Fibroblast of skin of right quadriceps (primary cell): ENCODE measurements around the gene ZC3H12D.
"Not testable (repeated sequence)": the region's sequence is repeated elsewhere in the genome, so short reads cannot be mapped to it uniquely, and the experiment has no call there.

ENCODE experiments used
- DNase-seq: peaks from one replicate; pipeline ENCODE4 v3.0.0-alpha.2; 2013

ZC3H12D gene

DNA sequence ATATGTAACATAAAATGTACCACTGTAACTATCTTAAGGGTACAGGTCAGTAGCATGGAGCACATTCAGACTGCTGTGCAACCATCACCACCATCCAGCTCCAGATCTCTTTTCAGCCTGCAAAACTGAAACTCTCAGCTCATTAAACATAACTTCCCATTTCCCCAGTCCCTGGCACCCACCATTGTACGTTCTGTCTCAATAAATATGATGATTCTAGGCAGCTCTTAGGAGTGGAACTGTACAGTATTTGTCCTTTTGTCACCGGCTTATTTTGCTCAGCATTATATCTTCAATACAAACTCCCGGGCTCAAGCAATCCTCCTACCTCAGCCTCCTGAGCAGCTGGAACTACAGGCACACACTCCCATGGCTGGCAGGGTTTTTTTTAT is 1.5 kb downstream of the ZC3H12D start:
- no peak for DNase-seq

DNA sequence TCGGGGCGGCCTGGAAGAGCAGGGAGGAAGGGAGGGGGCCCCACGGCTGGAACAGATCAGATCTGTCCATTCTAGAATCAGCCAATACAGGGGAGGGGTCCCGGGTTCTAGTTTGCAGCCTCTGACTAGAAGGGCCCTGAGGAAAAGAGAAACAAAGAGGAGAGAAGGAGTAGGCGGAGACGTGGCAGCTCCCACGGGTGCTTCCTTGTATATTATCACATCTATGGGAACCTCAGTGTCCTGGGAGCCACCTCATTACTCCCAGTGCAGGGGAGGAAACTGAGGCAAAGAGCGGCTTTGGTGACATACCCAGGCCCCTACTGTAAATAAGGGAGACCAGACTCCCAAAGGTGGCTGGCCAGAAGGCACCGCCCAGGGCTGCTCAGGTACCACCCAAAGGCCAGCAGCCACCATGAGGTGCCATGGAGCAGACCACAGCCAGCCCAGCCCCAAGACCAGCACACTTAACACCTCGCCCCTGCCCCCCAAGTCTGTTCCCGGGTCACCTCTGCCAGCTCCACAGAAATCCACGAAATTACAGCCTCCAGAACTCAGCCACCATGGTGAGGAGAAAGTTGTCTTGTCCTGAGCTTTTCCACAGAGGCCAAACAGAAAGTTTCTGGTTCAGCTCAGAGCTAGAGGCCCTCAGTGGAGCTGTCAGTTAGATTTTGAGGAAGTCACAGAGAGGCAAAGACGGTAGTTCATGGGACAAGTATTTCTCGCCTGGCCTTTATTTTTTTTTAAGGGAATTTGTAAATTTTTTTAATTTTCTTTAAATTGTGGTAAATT is 2.1 kb downstream of the ZC3H12D start:
- no peak for DNase-seq

DNA sequence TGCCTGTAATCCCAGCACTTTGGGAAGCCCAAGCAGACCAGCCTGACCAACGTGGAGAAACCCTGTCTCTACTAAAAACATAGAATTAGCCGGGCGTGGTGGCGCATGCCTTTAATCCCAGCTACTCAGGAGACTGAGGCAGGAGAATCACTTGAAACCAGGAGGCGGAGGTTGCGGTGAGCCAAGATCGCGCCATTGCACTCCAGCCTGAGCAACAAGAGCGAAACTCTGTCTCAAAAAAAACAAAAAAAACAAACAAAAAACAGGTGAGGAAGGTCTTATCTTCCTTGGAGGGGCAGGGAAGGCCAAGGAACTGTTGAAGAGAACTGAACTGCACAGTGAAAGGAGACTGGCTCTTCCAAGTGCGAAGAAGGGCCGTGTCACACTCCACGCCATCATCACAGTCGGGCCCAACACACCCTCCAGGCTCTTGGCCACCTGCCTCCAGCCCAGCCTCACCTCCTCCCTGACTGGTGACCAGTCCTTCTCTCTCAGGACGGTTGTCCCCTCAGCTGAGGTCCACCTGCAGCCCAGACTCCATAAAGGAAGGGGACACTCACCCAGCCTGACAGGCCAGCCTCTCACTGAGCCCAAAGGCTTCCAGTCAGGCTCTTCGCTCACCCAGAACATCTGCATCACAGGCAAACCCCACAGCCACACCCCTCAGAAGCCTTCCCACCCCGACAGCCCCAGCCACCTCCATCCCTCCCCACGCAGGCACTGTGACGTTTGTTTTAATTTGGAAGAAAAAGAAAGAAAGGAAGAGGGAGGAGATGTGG is 4.1 kb downstream of the ZC3H12D start:
- no peak for DNase-seq

DNA sequence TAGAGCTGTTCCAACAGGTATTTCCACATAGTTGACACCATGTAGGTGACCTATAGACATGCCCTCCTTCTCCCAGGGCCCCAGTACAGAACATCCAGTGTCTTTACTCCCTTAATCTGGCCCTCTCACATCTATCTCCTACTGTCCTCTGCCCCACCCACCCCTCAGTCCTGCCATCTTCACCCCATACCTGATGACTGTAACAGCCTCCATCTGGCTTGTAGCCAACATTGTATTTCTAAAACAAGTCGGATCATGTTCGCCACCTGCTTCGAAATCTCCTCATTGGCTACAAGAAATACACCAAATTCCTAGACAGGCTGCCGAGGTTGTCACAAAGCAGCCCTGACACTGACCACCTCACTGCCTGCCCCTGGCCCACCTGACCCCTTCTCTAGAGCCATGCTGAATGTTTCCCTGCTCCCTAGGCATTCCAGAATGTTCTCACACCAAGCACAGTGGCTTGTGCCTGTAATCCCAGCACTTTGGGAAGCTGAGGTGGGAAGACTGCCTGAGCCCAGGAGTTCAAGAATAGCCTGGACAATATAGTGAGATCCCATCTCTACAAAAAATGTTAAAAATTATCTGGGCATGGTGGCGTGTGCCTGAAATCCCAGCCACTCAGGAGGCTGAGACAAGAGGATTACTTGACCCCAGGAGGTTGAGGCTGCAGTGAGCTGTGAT is 6.0 kb downstream of the ZC3H12D start:
- DNase-seq, result no peak

DNA sequence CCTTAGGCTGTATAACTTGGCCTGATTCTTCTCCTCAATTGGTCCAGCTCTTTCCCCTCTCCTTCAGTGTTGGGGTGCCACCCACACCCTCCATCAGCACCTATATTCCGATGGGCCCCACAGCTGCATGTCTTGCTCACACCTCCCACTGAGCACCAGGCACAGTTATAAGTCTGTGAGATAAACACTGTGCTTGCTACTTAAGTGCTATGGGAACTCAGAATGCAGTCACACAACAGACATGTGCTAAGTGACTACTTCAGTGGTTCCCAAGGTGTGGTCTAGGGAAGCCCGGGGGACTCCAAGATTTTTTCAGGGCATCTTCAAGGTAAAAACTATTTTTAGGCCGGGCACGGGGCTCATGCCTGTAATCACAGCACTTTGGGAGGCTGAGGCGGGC is 7.3 kb downstream of the ZC3H12D start:
- DNase-seq, result no peak

DNA sequence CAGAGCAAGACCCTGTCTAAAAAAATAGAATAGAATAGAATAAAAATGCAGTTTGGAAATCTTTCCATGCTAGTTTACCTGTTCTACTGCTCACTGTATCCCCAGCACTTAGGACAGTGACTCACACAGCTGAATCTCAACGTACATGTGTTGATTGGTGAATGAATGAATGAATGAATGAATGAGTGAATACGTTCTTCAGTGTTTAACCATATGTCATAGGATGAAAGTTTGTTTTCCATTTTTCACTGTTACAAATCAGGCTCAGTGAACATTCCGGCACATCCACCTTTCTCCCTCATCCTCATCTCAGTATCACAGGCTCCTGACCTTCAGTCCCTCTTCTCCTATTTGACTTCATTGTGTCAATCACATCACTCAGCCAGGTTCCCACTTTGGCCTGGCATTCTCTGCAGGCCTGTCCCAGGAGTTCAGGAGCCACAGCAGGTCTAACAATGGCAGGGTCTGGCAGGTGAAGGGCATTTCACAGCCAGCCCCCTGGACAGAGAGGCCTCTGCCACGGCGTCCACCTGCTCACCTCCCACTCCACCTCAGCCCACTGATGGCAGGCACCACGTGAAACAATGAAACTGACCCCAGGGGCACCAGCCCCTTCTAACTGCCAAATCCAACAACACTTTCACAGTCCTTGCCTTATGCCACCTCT is 7.9 kb downstream of the ZC3H12D start:
- no peak for DNase-seq

DNA sequence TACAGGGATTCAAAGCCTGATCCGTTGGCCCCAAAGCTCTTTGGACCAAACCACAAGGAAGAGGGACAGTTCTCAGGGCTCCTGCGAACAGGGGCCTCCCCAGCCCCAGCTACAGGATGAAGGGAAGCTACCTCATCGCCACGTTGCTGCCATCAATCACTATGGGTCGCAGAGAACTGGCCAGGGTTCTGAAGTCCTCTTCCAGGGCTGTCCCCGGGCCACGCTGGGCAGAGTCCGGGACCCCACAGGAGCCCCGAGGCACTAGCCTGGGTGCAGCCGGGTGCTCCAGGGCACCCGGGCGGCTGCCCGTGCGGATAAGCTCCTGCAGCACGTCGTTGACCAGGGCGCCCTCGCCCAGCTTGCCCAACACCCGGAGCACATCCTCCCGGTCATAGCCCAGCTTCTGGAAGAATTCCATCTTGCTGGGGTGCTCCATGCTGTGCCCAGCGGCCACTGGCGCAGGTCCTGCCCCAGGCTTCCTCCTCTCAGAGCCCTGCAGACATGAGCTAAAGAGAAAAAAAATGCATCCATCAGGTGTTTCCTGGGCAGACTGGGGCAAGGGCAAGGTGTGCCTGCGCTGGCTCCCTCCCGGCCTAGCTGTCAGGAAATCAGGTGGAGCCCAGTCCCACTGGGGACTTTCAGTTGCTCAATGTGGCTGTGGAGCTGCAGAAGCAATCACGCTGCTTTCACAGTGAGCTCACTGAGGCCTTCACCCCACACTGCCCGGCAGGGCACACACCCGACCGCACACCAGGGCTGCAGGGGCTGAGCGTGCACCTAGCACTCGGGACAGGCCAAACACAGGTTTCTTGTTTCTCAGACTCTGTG is 10.5 kb downstream of the ZC3H12D start:
- DNase-seq, result no peak

DNA sequence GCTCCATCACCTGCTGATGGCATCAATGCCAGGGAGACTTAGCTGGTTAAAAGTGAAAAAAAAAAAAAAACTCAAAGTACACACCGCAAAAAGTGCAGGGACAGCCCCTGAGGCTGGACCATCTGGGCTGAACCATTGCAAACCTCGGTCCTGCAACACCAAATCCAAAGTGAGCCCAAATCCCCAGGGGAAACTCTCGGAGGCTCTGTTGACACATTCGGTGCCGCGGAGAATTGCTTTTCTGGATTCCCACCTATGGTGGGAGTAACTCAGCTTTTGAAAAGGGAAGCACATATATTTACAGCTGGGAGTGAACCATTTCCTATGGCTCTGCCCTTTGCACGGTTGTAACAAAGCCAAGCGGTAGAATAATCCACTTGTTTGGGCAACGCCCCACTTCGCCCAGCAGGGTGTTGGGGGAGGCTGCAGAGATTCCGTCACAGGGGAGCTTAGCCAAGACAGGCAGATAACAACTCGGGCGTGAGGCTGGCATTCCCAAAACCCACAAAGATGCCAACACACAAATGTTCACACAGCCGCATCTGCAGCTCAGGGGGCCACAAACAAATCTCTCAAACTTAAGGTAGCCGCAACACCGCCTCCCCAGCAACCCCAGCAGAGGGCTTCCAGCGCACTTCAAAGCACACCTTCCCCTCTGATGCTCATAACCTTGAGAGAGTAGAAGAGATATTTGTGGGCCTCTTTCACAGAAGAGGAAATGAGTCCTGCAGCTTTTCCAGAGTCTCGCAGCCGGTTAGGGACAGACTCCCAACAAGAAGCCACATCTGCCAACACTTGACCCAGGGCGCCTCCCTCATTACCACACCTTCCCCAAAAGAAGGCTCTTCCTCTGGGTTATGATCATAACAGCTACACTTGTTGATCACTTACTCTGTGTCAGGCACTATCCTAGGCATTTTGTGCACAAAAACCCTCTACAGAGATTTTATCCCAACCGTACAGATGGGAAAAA is 11.4 kb downstream of the ZC3H12D start:
- DNase-seq, result no peak

DNA sequence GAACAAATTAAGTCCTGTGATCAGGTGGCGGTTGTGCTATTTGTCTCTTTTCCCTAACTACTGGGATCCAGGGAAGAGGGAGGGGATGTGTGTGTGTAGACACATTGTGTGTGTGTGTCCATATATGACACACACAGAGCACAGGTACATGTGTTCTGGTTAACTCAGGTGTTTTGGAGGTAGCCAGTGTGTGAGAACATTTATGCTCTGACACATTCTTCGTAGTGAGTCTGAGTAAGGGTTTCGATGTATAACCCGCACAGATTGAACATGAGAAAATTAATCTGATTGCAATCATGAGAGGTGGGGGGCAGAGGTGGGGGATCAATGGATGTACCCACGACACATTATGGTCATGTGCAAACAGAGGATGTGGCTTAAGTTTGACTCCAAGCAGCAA is 12.6 kb downstream of the ZC3H12D start:
- no peak for DNase-seq

DNA sequence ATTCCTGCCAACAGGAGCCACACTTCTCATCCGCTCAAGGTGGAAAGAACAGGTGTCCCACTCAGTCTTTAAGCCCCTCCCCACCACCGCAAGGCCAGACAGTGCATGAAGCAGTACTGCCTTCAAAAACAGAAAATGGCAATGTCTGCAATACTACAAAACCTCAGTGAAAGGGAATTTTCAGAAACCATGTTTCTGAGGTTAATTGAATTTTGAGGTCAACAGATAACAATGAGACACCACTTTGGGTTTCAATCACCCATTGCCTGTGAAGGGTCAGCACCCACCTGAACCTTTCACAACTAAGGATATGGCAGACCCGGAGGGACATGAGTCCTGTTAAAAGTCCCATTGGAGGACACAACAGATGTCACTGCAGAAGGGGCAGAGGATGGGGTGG is 13.0 kb downstream of the ZC3H12D start:
- no peak for DNase-seq

DNA sequence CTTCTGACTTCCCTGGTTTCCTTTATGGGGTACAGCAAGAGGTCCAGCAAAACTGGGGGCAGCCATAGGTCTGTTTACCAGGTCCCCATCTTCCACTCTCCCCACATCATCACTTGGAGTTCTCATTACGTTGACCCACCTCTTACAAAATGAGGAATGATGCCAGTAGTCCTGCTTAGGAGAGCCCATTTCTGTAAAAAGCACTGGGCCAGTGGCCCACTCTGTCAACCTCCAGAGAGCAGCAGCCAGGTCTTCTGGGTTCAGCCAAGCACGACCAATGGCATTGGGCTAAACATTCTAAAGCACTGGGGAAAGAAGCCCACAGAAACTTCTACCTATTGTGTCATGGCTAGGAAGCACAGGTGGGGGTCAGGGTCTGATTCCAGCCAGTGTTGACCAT is 13.9 kb downstream of the ZC3H12D start:
- no peak for DNase-seq

DNA sequence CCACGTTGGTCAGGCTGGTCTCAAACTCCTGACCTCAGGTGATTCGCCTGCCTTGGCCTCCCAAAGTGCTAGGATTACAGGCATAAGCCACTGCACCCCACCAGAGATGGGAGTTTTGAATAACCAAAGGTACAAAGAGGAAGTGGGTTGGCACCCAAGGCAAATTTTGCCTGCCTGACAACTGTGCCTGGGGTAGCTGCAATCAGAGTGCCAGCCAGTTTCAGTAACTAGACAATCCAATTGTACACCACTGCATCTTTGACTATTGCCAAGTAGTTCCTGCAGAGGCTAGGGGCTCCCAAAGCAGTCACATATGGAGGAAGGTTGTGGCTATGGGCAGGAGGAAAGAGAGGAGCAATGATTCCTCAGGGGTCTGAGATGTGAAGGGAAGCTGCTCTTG is 16.6 kb downstream of the ZC3H12D start:
- DNase-seq, result no peak

DNA sequence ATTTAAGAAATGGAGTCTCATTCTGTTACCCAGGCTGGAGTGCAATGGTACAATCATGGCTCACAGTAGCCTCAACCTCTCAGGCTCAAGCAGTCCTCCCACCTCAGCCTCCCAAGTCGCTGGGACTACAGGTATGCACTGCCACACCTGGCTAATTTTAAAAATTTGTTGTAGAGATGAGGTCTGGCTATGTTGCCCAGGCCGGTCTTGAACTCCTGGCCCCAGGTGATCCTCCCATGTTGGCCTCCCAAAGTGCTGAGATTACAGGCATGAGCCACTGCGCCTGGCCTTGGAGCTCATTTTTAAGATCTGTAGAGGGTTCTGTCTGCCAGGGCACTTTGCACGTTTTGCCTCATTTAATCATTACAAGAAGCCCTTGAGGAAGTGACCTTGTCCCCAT is 17.5 kb downstream of the ZC3H12D start:
- DNase-seq, result no peak

DNA sequence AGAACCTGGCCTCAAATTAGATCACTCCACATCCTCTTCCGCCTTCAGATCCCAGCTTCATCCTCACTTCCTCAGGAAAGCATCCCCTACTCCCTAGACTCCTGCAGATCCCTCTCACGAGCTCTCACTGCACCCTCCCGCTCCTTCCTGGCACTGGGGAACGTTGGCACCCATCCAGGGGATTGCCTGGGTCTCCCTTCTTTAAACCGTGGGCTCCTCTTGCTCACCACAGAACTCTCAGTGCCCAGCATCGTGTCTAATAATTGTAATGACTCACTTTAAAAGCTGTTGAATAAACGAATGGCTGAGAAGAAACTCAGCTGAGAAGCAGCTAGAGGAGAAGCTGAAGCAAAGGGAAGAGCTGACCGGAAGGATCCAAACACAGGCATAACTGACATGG is 20.4 kb downstream of the ZC3H12D start:
- DNase-seq, result no peak

DNA sequence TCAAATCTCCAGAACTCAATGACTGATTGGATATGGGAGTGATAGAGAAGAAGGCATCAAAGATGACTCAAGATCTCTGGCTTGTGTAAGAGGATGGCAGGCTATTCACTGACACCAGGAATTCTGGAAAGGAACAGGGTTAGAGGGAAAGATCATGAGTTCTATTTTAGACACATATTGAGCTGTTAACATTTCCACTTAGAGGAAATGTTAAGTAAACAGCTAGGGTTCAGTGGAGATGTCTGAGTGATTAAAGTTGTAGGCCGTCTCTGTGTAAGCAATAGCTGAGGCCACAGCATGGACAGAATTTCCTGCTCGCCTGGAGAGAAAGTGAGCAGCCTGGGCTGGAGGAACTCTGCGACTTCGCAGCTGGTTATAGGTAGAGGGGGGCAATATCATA is 21.0 kb downstream of the ZC3H12D start:
- no peak for DNase-seq

DNA sequence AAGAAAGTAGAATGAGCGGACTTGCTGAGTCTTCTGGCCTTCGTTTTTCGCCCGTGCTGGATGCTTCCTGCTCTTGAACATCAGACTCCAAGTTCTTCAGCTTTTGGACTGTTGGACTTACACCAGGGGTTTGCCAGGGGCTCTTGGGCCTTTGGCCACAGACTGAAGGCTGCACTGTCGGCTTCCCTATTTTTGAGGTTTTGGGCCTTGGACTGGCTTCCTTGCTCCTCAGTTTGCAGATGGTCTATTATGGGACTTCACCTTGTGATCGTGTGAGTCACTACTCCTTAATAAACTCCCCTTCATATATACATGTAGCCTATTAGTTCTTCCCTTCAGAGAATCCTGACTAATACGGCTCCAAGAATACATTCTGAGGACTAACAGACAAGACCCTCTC is 22.1 kb downstream of the ZC3H12D start:
- DNase-seq, result not testable (repeated sequence)

DNA sequence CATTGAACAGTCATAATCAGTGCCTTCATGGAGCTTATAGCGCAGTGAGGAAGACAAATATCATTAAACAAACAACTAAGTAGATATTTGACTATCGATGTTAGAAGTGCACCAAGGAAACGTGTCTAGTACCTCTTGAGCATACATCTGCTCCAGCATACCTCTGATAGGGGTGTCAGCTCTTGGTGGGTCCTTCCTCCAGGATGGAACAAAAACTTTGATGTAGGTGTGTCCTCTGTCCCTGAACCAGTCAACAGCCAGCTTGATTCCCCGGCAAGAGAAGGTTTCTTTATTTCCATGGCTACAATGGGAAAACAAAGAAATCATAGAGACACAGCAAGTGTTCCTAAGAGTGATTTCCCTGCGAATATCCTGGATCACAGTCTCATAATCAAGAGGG is 23.1 kb downstream of the ZC3H12D start:
- DNase-seq, result no peak

DNA sequence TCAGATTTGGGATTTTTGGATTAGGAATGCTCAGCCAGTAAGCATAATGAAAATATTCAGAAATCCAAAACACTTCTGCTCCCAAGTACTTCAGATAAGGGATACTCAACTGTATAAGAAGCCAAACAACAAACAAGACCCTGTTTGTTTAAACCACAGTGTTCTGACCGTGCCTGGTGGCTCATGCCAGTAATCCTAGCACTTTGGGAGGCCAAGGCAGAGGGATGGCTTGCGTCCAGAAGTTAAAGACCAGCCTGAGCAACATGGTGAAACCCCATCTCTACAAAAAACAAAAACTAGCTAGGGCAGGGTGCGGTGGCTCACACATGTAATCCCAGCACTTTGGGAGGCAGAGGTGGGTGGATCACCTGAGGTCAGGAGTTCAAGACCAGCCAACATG is 24.6 kb downstream of the ZC3H12D start:
- DNase-seq, result not testable (repeated sequence)

DNA sequence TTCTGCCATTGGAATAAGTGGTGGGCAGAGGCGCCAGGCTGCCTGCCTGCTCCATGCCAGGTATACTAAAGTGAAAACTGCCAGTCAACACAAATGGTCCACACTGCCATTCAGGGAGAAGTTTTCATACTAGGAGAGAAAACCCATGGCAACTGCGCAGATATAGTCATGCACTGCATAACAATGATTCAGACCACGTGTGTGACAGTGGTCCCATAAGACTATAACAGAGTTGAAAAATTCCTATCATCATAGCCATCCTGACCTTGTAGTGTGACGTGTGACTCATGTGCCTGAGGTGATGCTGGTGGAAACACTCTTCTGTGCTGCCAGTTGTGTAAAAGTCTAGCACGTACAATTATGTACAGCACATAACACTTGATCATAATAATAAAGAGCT is 25.1 kb downstream of the ZC3H12D start:
- peak; percentile 69 for DNase-seq

DNA sequence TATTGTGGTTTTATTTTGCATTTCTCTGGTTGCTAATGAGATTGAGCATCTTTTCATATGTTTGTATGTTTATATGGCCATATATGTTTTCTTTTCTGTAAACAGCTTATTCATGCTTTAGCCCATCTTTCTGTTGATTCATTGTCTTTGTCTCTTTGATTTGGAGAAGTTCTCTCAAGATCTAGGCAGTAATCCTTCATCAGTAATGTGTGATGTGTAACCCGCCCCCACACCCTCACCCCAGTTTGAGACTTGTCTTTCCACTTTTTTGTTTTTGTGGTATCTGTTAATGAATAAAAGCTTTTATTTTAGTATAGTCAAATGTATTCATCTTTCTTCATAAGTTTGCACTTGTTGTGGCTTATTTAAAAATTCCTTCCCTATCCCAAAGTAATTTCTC is 26.0 kb downstream of the ZC3H12D start:
- DNase-seq, result no peak

DNA sequence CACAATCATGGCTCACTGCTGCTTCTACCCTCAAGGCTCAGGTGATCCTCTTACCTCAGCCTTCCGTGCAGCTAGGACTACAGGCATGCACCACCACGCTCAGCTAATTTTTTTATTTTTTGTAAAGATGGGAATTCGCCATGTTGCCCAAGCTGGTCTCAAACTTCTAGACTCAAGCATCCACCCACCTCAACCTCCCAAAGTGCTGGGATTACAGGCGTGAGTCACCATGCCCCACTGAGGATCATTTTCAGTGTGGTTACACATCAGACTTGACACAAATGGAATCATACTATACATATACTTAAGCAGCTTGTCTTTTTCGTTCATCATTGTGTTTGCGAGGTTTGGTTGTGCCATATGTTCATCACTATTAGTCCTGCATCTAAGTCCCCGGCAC is 26.6 kb downstream of the ZC3H12D start:
- DNase-seq, result peak; percentile 34
